CD4-positive, alpha-beta T cell treated with Interleukin-15 for 1 hour (primary cell): ENCODE measurements around the gene LPIN1.

Source experiments
- DNase-seq: peaks from one replicate; pipeline ENCODE4 v3.0.0-alpha.2; 2020

LPIN1 gene

DNA sequence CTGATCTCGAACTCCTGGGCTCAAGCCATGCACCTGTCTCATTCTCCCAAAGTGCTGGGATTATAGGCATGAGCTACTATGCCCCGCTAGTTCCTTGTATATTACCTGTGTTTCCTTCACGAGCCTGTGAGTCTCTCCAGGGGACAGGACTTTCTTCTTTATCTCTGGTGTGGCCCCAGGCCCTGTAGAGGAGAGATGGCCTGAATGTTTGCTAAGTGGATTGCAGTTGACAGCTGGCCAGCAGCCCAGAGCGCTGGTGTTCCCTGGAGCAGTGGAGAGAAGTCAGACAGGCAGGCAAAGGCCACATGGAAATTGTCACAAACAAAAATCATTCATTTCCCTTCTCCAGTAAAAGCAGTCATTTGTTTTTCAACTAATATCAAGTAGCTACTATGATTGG, 17.9 kb downstream of the LPIN1 start:
- no peak for DNase-seq

DNA sequence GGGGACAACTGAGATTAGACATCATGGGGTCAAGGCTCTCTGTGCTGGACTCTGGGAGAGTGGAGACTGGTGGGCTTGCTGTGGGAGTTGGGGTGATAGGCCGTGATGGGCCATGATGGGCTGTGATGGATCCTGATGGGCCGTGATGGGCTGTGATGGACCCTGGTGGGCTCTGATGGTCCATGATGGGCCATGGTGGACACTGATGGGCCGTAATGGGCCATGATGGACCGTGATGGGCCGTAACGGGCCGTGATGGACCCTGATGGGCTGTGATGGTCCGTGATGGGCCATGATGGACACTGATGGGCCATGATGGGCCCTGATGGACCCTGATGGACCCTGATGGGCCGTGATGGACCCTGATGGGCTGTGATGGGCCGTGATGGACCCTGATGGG, 18.5 kb downstream of the LPIN1 start:
- DNase-seq, result no peak

DNA sequence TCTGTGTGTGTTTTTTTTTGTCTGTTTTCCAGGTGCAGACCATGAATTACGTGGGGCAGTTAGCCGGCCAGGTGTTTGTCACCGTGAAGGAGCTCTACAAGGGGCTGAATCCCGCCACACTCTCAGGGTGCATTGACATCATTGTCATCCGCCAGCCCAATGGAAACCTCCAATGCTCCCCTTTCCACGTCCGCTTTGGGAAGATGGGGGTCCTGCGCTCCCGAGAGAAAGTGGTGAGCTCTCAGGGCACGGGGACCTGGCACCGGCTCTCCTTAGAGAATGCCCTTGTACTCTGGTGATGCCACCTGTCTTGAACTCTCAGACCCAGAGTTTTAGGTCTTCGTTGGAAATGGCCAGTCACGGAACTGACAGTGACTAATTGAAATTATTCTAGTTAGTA, 19.1 kb downstream of the LPIN1 start:
- no peak for DNase-seq

DNA sequence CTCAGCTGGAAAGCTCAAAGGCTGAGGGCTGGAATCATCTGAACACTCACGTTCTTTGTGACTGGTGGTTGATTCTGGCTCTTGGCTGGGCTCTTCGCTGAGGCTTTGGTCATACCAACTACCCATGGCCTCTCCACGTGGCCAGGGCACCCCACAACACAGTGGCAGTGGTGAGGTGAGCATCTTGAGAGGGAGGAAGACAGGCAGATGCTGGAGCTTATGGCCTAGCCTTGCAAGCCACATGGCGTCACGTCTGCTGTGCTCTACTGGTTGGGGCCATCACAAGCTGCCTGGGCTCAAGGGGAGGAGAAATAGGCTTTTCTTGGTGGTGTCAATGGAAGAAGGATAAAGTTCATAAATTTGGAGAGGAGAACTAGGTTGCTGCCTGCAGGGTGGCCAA, 19.6 kb downstream of the LPIN1 start:
- DNase-seq, result no peak

DNA sequence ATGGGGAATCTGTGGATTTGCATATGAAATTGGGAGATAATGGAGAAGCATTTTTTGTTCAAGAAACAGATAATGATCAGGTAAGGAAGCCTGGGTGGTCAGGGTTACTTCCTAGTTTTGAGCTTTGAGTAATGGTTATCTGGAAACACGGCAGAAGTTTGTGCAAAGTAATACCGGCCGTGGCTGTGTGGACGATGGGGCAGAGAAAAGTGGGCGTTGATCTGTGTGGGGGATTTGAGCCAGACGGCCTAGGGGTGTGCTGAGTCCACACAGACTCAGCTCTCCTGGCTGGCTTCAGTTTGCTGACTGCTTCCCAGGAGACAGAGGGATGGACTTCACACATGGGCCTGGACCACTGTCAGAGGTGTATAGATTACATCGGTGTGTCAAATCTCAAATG, 21.3 kb downstream of the LPIN1 start:
- DNase-seq, result no peak

DNA sequence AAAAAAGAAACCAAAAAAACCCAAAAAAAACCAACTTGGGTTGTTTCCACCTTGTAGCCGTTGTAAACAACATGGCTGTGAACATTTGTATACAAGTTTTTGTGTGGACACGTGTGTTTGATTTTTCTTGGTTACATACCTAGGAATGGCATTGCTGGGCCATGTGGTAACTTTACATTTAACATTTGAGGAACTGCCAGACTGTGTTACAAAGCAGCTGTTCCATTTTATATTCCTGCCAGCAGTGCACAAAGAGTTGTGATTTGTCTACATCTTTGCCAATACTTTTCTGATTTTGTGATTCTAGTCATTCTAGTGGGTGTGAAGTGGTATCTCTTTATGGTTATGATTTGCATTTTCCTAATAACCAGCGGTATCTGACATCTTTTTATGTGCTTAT, 22.5 kb downstream of the LPIN1 start:
- DNase-seq, result no peak

DNA sequence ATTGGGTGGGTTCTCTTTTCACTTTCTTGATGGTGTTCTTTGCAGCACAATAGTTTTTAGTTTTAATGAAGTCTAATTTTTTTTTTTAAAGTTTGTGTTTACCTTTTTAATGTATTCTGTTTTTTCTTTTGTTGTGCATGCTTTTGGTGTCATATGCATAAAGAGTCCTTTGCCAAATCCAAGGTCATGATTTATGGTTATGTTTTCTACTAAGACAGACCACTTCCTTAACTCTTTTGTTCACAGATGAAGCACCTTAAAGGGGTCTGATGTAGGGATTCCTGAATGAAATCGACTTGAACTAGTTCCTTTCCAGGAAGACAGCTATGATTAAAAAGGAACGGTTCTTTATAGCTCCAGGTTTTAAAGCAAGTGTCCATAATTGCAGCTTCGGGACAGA, 23.1 kb downstream of the LPIN1 start:
- DNase-seq, result no peak

DNA sequence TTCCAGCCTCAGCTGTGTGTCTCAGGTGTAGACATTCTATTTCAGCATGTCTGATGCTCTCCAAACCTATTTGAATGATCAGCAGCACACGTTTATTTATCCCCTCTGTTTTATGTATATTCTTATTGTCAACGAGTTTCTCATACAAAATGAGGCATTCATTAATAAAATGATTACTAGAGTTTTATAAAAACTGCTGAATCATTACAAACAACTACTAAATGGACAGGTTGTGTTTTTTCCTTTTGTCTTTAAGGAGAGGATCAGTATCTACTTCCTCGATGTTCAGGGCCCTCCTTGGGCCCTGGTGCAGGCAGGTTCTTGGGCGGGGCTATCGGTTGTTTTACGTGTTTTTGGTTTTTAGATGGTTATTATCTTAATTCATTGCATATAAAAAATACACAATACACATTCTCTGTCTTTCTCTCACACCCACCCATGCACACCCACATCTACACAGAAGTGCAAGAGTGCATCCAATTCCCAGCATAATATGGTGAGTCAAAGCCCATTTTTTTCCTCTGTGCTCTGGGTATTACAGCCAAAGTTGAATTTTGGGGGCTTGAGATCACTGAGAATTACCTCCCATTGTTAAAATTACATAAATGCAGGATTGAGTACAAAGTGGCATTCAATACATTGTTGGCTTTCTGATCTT, 24.2 kb downstream of the LPIN1 start:
- no peak for DNase-seq

DNA sequence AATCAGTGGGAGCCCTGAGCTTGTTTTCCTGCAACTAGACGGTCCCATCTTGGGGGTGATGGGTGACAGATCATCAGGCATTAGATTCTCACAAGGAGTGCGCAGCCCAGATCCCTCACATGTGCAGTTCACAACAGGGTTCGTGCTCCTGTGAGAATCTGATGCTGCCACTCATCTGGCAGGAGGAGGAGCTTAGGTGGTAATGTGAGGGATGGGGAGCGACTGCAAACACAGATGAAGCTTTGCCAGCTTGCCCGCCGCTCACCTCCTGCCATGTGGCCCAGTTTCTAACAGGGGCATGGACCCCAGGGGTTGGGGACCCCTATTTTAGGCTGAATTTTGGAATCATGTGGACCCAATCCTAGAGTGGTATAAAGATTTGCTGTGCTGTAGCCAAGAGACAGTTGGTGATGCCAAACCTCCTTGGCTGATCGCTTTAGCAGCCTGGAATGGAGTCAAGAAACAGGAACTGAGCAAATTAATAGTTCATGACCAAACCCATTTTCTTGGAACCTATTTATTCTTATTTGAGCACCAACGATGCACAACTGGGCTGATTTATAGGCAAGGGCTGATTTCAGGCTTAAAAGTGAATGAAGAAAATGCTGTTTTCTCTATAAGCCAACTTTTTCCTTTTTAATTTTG, 25.7 kb downstream of the LPIN1 start:
- no peak for DNase-seq

DNA sequence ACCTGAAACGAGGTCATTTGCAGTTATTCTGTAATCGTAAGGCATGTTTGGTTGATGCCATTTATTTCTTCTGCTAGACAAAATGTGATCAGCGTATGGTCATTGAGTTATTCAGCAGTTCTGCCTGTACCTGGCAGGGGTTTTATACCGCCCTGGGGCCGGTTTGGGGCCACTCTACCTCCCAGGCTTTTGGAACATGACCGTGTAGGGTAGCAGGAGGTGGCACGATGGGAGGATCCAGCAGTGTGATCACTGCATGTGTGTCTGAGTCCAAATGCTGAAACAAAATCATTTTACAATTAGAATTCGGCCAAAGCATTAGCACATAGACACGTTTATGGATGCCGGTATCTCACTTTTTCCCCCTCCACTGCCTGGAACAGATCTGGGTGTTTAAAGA, 26.7 kb downstream of the LPIN1 start:
- no peak for DNase-seq

DNA sequence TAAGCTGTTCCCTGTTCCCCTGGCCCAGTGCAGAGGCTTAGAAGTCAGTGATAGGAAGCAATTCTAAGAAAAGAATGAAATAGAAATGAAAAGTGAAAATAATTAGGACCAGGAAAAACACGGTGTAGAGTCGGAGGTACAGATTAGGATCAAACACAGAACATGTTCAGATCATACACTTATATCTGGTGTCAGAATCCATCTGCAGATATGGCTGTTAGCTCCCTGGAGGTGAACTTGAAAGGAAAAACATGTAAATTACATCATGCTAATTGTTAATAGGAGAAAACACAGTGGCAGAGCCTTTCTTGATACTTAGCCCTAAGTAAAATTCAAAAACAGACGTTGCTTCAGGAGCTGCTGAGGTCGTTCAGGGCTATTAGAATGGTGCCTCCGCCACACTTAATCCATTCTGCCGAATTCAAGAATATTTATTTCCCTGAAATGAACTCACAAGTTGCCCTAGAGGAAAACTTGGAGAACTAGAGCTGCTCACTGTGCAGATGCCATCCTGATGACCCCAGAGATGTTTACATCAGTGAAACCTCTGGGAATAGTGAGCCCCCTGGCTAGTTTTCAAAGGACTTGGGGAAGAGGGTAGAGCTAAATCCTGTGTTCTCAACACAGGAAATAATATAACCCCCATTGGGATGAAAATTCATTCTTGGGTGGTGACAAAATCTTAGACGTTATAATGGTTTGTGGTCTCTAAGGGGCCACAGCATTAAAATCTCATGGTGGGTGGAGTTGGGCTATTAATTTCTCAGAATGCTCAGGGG, 27.5 kb downstream of the LPIN1 start:
- no peak for DNase-seq

DNA sequence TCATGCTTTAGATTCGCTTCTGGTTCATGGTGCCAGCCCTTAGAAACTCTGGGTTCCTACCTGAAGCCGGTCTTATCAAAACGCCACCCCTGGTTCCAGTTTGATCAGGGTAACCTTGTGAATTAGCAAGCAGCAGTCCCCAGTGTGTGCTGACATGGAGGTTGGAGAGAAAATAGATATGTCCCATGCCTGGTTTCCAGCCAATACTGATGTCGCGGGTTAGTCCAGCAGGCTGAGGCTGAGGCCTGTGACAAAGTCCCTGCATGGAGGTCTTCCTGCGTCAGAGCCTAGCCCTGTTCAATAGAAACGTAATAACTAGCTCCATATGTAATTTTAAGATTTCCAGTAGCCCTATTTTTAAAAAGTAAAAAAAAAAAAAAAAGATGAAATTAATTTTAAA, 28.2 kb downstream of the LPIN1 start:
- DNase-seq, result no peak

DNA sequence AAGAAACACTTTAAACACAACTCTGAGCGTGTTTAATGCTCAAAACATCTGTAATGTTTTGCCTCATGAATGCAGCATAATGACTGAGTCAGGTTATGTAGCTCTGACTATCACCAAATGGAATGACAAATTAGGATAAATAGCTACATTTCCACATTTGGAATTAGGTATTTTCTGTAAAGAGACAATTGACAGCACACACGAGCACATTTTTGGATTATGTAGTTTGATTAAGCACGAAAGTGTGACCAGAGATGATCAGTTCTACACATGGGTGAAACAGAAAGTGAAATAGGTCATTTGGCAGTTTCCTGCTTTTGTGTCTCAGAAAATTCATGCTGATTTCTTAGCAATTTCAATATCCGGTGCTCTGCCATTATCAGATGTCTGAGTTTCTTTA, 29.0 kb downstream of the LPIN1 start:
- no peak for DNase-seq

DNA sequence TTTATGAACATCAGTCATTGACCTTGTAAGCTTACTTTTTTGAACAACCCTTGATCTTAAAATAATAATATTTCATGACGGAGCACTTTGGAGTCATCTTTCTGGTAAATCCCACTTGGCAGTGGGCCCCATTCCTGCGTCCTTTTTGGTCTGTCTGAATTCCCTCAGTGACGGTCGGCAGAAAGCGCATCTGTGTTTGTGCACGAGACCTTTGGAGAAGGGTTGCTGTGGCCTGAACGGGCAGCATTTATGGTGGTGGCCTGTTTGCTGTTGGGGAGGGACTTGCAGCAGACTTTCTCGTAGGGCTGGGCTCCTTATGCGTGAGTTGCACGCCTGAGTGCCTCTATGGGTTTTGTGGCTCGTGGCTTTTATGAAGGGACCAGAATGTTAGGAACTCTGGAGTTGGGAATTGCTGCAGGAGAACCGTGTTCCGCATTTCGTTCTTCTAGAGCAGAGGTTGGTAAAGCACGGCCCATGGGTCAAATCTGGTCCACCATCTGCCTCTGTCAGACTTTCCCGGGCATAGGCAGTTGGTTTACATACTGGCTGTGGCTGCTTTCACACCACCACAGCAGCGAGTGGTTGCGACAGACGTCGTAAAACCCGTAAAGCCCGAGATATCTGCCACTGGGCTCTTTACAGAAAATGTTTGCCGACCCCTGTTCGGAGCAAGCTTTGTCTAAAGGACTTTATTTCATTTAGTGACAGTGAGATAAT, 30.8 kb downstream of the LPIN1 start:
- DNase-seq, result no peak

DNA sequence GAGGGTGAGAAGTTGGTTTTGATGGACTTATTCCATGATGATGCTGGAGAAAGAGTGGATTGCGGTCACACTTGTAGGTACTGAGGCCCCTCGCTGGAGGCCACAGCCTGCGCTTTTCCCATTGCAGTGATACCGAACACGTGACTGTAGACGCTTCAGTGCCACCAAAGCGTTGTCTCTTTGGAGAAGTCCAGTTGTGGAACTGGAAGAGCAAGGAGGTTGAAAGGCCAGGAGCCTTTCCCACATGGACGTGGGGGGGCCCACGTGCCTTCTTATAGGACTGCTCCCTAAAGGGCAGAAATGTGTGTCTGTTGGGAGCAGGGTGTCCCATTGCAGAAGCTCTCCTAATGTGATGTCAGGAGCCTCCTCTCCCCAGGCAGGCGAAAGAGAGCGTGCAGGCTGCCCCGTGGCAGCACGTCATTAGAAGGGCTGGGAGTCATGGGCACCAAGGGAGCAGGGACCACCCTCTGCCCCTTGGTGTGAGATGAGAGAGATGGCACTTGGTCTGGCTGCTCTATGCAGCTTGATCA, 31.5 kb downstream of the LPIN1 start:
- DNase-seq, result no peak

DNA sequence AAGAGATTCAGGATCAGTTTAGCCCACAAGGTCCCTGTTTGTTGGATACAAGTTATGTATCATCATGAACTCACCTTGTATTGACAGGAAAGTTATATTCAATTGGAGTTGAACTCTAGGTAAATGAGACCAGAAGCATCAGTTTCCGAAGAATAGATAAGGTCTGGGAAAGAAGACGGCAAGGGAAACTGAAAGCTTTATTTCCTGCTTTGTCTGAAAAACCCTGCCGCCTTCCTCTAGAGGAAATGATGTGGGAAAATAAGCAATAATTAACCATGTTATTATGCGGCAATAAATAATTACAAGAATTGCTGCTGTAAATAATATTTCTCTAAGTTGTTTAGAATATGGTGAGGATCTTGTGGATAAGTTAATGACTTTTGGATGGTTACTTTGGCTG, 32.0 kb downstream of the LPIN1 start:
- no peak for DNase-seq

DNA sequence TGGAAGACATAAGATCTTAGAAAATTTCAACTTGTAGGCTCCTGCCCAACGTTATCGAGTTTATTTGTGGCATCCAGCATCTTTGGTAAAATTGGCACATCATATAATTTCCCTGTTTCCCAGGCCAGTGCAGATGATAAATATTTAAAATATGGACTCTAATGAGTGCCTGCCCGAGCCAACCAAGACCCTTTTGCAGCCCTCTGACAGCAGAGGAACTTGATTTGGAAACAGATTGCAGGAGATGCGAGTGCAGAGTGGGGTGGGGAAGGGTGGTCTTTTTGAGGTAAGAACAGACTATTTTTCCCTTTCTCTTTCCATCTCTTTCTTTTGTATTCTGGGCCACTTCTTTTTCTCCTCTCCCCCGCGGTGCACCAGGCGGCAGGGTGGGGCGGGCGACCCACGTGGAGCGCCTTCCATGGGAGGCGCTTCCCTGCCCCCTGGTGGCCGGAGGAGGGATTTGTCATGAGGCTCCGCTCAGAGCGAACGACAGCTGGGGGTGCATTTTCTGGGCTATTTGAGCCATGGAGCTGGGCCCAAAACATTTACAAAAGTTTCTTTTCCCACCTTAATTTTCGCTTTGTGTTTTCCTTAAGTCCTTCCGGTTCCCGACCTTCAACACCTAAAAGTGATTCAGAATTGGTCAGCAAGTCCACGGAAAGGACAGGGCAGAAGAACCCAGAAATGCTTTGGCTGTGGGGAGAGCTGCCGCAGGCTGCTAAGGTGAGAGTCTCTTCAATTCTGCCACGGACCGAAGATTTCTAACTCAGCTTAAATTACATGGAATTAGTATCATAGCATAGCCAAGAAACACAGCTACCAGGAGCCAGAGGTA, 32.7 kb downstream of the LPIN1 start:
- DNase-seq, result peak; percentile 80

DNA sequence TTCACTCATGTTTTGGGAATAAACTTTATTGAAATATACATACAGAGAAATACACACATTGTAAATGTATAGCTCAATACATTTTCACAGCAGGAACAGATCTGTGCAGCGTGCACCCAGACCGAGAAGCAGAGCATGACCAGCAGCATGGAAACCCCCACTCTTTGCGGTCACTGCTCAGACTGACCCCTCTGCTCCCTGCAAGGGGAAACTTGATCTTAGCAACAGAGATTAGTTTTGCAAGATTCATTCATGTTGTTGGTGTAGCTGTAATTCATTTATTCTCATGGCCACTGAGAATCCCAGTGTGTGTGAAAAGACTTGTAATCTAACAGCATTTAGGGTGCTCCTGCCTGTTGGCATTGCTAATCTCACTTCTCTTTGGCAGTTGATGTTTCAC, 35.2 kb downstream of the LPIN1 start:
- DNase-seq, result no peak

DNA sequence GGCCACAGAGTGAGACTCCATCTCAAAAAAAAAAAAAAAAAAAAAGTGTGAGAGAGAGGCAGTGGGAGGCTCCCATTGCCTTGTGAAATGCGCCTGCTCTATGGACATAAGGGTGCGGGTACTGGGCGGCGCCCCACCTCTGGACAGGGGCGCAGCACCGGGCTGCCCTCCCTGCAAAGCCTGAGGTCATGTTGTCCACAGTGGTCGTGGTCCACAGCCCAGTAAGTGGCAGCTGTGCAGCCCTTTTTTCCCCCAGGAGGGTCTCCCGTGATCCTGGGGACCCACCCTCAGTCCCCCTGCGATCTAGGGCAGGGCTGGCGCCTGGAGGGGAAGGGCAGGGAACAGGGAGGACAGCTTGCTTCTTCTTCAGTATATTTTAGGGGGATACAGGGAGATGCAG, 37.8 kb downstream of the LPIN1 start:
- DNase-seq, result no peak

DNA sequence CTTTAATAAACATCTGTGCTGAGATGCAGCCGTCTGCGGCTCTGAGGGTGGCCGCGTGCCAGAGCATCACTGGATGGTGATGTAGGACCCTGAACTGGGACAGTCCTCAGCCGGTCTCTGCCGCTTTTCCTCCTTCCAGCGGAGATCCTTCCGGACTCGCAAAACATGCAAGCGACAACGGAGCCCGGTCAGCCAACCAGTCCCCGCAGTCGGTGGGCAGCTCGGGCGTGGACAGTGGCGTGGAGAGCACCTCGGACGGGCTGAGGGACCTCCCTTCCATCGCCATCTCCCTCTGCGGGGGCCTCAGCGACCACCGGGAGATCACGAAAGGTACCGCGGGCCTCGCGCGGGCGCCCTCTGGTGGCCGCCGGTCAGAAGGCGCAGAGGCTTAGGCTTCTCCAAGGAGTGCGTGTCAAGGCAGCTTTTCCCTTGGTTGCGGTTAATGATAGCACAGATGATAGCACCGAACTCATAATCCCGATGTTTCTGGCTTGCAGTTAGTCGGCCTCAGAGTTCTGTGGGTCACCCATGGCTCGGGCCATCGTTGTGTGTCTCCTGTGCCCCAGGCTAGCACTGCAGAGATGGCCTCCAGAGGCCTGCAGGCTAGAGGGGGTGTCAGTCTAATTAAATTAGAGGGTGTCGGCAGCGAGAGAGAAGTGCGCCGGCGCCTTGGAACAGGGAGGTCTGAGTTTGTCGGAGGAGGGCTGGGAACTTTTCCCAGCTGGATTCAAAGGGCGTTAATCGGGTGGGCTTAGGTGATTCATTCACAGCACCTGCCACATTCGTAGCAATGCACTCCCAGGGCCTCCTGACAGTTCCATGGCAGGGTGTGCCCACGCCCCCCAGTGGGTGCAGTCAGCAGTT, 38.5 kb downstream of the LPIN1 start:
- DNase-seq, result peak; percentile 35

DNA sequence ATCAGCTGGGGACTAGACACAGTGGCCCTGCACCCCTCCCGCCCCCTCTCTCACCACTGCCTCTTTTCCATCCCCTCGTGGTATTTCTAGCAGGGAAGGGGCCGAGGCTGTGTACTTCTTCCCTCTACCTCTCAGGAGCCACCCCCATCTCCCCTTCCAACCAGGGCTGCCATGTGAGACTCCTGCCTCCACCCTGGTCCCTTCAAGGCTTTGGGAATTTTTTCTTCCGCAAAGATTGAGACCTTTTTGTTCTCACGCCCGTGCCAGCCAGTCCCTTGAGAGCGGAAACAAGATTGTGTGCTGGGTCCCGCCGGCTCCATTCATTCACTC, 39.1 kb downstream of the LPIN1 start:
- no peak for DNase-seq

DNA sequence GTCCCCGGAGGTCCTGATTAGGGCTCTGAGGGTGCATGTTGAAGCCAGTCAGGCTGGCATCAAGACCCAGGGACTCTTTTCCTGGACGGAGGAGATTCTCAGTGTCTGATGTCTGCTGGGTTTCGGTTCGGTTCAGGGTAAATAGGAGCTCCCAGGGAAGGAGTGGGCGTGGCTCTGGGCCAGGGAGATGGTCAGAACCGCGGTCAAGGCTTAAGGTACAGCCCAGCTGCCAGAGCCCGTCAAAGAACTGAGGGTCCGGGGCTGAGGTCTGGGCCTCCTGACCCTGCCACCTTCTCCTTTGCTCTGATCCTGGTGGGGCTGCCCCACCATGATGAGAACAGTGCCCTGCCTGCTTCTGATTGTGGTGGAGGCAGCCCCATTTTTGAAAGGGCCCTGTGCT, 39.8 kb downstream of the LPIN1 start:
- no peak for DNase-seq
